Trophoblast cell (in vitro differentiated cells and primary cell): Measurements from ENCODE around the gene MMP12.
A peak's percentile ranks its signal among the peaks of the same experiment; 100 is the strongest.
"Not testable (repeated sequence)": the region's sequence is repeated elsewhere in the genome, so short reads cannot be mapped to it uniquely, and the experiment has no call there.

ENCODE experiments used
- DNase-seq, 2 donors: peaks; one replicate each; pipeline ENCODE4 v3.0.0-alpha.2; 2016
- H2AFZ ChIP-seq: 2 replicates; pipeline ENCODE4 v1.6.1; 2013; ENCODE audit warnings: low read length, moderate library complexity, mild to moderate bottlenecking; ENCODE audit not compliant: insufficient read depth, poor library complexity
- H2AK5ac ChIP-seq: 2 replicates; pipeline ENCODE4 v1.6.1; 2013; ENCODE audit warnings: mild to moderate bottlenecking, low read length
- H2BK120ac ChIP-seq: 2 replicates; pipeline ENCODE4 v1.6.1; 2013; ENCODE audit warnings: low read length, mild to moderate bottlenecking, moderate library complexity; ENCODE audit not compliant: insufficient read depth, poor library complexity
- H2BK12ac ChIP-seq: 2 replicates; pipeline ENCODE4 v1.6.1; 2013; ENCODE audit warnings: mild to moderate bottlenecking, low read length, moderate library complexity
- H2BK5ac ChIP-seq: 2 replicates; pipeline ENCODE4 v1.6.1; 2013; ENCODE audit warnings: low read length, low read depth, moderate library complexity, mild to moderate bottlenecking; ENCODE audit not compliant: poor library complexity
- H3K14ac ChIP-seq: 2 replicates; pipeline ENCODE4 v1.6.1; 2013; ENCODE audit warnings: mild to moderate bottlenecking, low read length
- H3K18ac ChIP-seq: 2 replicates; pipeline ENCODE4 v1.6.1; 2013; ENCODE audit warnings: mild to moderate bottlenecking, low read length
- H3K23ac ChIP-seq: 2 replicates; pipeline ENCODE4 v1.6.1; 2013; ENCODE audit warnings: low read length
- H3K27ac ChIP-seq: 2 replicates; pipeline ENCODE4 v1.5.1; 2013; ENCODE audit warnings: low read depth, mild to moderate bottlenecking, inconsistent platforms, low read length, moderate library complexity
- H3K27me3 ChIP-seq: 2 replicates; pipeline ENCODE4 v1.6.1; 2013; ENCODE audit warnings: inconsistent platforms, mild to moderate bottlenecking, low read length, moderate library complexity; ENCODE audit not compliant: insufficient read depth
- H3K36me3 ChIP-seq, 2 experiments: 1 replicate in 1 of 2; 2 replicates in 1 of 2; pipeline ENCODE4 v1.6.1; 2013; ENCODE audit warnings: low read length in 2 of 2, mild to moderate bottlenecking in 2 of 2, moderate library complexity in 1 of 2; ENCODE audit not compliant: insufficient read depth in 2 of 2, control insufficient read depth in 1 of 2
- H3K4ac ChIP-seq: 2 replicates; pipeline ENCODE4 v1.6.1; 2013; ENCODE audit warnings: low read depth, mild to moderate bottlenecking, low read length, moderate library complexity
- H3K4me1 ChIP-seq, 2 experiments: 1 replicate in 1 of 2; 2 replicates in 1 of 2; pipeline ENCODE4 v1.6.1; 2013; ENCODE audit warnings: low read length in 2 of 2, mild to moderate bottlenecking in 2 of 2, moderate library complexity in 1 of 2; ENCODE audit not compliant: insufficient read depth in 2 of 2, control insufficient read depth in 1 of 2
- H3K4me2 ChIP-seq: 2 replicates; pipeline ENCODE4 v1.6.1; 2013; ENCODE audit warnings: inconsistent platforms, mild to moderate bottlenecking, low read length, moderate library complexity
- H3K4me3 ChIP-seq: 2 replicates; pipeline ENCODE4 v1.5.1; 2013; ENCODE audit warnings: mild to moderate bottlenecking, low read depth, low read length, inconsistent platforms
- H3K79me1 ChIP-seq: one replicate; pipeline ENCODE4 v1.6.1; 2013; ENCODE audit warnings: low read length
- H3K79me2 ChIP-seq: 2 replicates; pipeline ENCODE4 v1.6.1; 2013; ENCODE audit warnings: low read length, mild to moderate bottlenecking; ENCODE audit not compliant: control insufficient read depth, insufficient read depth, poor library complexity
- H3K9ac ChIP-seq: 2 replicates; pipeline ENCODE4 v1.6.1; 2013; ENCODE audit warnings: mild to moderate bottlenecking, low read length
- H3K9me3 ChIP-seq: 2 replicates; pipeline ENCODE4 v1.6.1; 2013; ENCODE audit warnings: low read depth, mild to moderate bottlenecking, control low read depth, inconsistent platforms, low read length; ENCODE audit not compliant: insufficient read depth
- H4K12ac ChIP-seq: 2 replicates; pipeline ENCODE4 v1.6.1; 2013; ENCODE audit warnings: low read depth, mild to moderate bottlenecking, low read length, moderate library complexity
- H4K8ac ChIP-seq: 2 replicates; pipeline ENCODE4 v1.6.1; 2013; ENCODE audit warnings: low read depth, mild to moderate bottlenecking, low read length, moderate library complexity
- H4K91ac ChIP-seq: one replicate; pipeline ENCODE4 v1.6.1; 2013; ENCODE audit warnings: low read depth, mild to moderate bottlenecking, low read length, moderate library complexity
- whole genome bisulfite sequencing: extraction: QIAGEN DNeasy Blood & Tissue Kit; methylation state at CpG from one replicate; pipeline ENCODE4 v1.1.7; 2013; ENCODE audit warnings: missing lambda C conversion rate; ENCODE audit not compliant: insufficient read length, insufficient coverage; ENCODE audit errors: extremely low coverage; 5-methylcytosine and 5-hydroxymethylcytosine counted together

MMP12 gene

DNA sequence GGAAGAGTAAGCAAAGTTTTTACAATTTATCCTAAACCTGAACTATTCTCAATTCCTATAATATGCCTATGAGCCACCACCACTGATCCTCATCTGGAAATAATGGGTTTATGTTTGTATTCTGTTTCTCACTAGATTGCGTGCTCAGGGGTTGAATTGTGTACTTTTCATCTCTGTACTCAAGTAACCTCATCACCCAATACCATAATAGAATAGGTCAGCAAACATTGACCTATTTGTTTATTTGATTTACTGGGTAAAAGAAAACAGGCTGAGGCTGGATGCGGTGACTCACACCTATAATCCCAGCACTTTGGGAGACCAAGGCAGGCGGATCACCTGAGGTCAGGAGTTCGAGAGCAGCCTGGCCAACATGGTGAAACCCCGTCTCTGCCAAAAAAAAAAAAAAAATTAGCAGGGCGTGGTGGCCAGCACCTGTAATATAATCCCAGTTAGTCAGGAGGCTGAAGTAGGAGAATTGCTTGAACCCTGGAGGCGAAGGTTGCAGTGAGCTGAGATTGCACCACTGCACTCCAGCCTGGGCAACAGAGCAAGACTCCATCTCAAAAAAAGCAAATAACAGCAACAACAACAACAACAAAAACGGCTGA lies 5.3 kb downstream of the MMP12 start:
- H3K9me3 ChIP-seq, H3K4me3 ChIP-seq, H3K36me3 ChIP-seq, H3K4ac ChIP-seq, H2AFZ ChIP-seq, H3K4me2 ChIP-seq, H3K79me1 ChIP-seq, DNase-seq, H3K27ac ChIP-seq, H4K8ac ChIP-seq, H3K27me3 ChIP-seq, H2BK120ac ChIP-seq, H3K4me1 ChIP-seq, H3K9ac ChIP-seq, H4K91ac ChIP-seq, H3K18ac ChIP-seq, H2BK5ac ChIP-seq, H3K23ac ChIP-seq, H2AK5ac ChIP-seq, H3K14ac ChIP-seq, H3K79me2 ChIP-seq, H2BK12ac ChIP-seq, H4K12ac ChIP-seq: not testable (repeated sequence)
- WGBS: no CpG with 5 or more reads among the region's 8 CpGs

DNA sequence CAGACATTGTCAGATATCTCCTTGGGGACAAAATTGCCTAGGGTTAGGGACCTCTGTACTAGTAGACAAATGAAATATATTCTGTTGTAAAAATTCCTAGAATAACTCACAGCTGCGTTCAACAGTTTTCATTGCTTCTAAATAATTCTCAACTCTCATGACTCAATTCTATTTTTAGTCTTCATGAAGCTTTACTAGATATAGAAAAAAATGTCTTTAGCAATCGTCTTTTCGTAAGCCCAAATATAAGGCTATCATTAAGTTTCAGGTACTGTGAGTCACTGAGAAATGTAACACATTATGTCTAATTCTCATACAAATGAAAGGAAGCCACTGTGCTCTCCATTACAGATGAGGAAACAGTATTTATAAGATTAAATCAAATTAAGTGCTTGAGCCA lies 6.4 kb downstream of the MMP12 start:
- H3K23ac ChIP-seq: no peak overlapping the region
- no peak overlapping the region for H3K18ac ChIP-seq
- no peak overlapping the region for H3K4me3 ChIP-seq
- no peaks in the 10 kb centered on the region for H3K4me1 ChIP-seq
- H3K14ac ChIP-seq: no peak overlapping the region
- H3K4ac ChIP-seq: no peak overlapping the region
- H4K8ac ChIP-seq: no peak overlapping the region
- no peak overlapping the region for H4K12ac ChIP-seq
- H3K27ac ChIP-seq: no peak overlapping the region
- no peaks in the 10 kb centered on the region for H3K79me2 ChIP-seq
- WGBS: no CpG with 5 or more reads among the region's 3 CpGs
- no peak overlapping the region for H2BK12ac ChIP-seq
- no peak overlapping the region for H2AFZ ChIP-seq
- H3K9me3 ChIP-seq: no peaks in the 10 kb centered on the region
- H2BK120ac ChIP-seq: no peak overlapping the region
- H4K91ac ChIP-seq: no peak overlapping the region
- peak in 1 of 2 donors; percentile 53 for DNase-seq
- H2AK5ac ChIP-seq: no peak overlapping the region
- no peaks in the 10 kb centered on the region for H3K79me1 ChIP-seq
- H3K9ac ChIP-seq: no peak overlapping the region
- no peaks in the 10 kb centered on the region for H3K36me3 ChIP-seq
- H3K4me2 ChIP-seq: no peak overlapping the region
- no peaks in the 10 kb centered on the region for H3K27me3 ChIP-seq
- H2BK5ac ChIP-seq: no peak overlapping the region

DNA sequence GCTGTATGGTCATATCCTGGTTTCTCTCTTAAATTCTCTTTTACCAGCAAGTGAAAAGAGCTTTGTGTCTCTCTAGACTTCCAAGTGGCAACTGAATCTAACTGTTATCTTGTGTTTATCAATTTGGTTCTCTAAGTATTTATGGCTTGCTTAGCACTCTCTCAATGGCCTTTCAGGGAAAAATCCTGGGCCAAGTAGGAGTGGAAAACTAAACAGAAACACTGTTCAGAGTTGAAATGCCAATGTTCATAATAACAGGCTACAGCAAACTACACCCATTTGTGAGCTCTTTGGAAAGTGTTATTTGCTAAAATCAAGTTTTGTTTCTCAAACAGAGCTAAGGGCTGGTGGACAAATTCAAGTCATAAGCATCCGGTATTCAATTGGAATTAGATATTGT lies 10.1 kb downstream of the MMP12 start:
- Histone ChIP-seq H2BK5ac (no peak overlapping the region), H4K91ac (no peak overlapping the region), H3K9me3 (no peaks in the 10 kb centered on the region), H3K79me1 (no peaks in the 10 kb centered on the region), H3K14ac (no peak overlapping the region), H2BK12ac (no peak overlapping the region), H3K36me3 (no peaks in the 10 kb centered on the region), H2AFZ (no peak overlapping the region), H3K4ac (no peak overlapping the region), H3K4me1 (no peaks in the 10 kb centered on the region), H4K8ac (no peak overlapping the region), H3K27ac (no peak overlapping the region), H3K23ac (no peak overlapping the region), H4K12ac (no peak overlapping the region), H3K9ac (no peak overlapping the region), H3K18ac (no peak overlapping the region), H3K4me3 (no peak overlapping the region), H3K4me2 (no peak overlapping the region), H2BK120ac (no peak overlapping the region), H2AK5ac (no peak overlapping the region), H3K27me3 (no peaks in the 10 kb centered on the region), H3K79me2 (no peaks in the 10 kb centered on the region)
- DNase-seq: no peak
- WGBS: no CpG with 5 or more reads among the region's 1 CpG

DNA sequence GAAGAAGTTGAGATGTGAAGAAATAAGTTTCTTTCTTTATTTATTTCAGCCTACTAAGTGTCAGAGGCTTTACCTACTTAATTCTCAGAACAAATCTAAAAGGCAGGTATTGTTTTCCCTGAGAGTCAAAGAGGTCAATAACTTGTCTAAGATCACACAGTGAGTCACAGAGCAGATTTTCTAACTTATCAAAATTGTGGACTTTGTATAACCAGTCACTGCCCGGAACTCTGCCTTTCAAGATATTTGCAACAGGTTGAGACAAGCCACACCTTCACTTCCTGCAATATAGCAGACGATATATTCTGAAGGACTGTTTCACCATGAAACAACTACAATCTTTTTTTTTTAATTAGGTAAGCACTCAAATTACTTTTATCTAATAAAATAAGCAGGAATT lies 20.8 kb downstream of the MMP12 start:
- no peak overlapping the region for H2BK120ac ChIP-seq
- no peaks in the 10 kb centered on the region for H3K4me1 ChIP-seq
- no peak overlapping the region for H3K9ac ChIP-seq
- no peak overlapping the region for H2BK12ac ChIP-seq
- no peak overlapping the region for H3K4me2 ChIP-seq
- H3K14ac ChIP-seq: no peak overlapping the region
- no peaks in the 10 kb centered on the region for H3K9me3 ChIP-seq
- no peak overlapping the region for H2BK5ac ChIP-seq
- no peak for DNase-seq
- WGBS: no CpG with 5 or more reads among the region's 2 CpGs
- no peak overlapping the region for H3K18ac ChIP-seq
- no peak overlapping the region for H4K8ac ChIP-seq
- H3K79me1 ChIP-seq: no peaks in the 10 kb centered on the region
- no peak overlapping the region for H3K23ac ChIP-seq
- H3K36me3 ChIP-seq: no peaks in the 10 kb centered on the region
- no peak overlapping the region for H3K27ac ChIP-seq
- no peaks in the 10 kb centered on the region for H3K79me2 ChIP-seq
- no peak overlapping the region for H4K12ac ChIP-seq
- no peak overlapping the region for H4K91ac ChIP-seq
- no peak overlapping the region for H3K4ac ChIP-seq
- no peak overlapping the region for H3K4me3 ChIP-seq
- H2AFZ ChIP-seq: no peak overlapping the region
- no peak overlapping the region for H2AK5ac ChIP-seq
- no peaks in the 10 kb centered on the region for H3K27me3 ChIP-seq
